HG02852 (cell line): ENCODE measurements around the gene S100A5.
"Not testable (repeated sequence)": the region's sequence is repeated elsewhere in the genome, so short reads cannot be mapped to it uniquely, and the experiment has no call there.

Experiments used
- ATAC-seq: cut with Tn5 transposase; IDR thresholded peaks from one replicate; pipeline ENCODE4 v1.9.1; 2021; ENCODE audit warnings: mild to moderate bottlenecking, moderate library complexity; ENCODE audit not compliant: unreplicated experiment

Gene S100A5

DNA sequence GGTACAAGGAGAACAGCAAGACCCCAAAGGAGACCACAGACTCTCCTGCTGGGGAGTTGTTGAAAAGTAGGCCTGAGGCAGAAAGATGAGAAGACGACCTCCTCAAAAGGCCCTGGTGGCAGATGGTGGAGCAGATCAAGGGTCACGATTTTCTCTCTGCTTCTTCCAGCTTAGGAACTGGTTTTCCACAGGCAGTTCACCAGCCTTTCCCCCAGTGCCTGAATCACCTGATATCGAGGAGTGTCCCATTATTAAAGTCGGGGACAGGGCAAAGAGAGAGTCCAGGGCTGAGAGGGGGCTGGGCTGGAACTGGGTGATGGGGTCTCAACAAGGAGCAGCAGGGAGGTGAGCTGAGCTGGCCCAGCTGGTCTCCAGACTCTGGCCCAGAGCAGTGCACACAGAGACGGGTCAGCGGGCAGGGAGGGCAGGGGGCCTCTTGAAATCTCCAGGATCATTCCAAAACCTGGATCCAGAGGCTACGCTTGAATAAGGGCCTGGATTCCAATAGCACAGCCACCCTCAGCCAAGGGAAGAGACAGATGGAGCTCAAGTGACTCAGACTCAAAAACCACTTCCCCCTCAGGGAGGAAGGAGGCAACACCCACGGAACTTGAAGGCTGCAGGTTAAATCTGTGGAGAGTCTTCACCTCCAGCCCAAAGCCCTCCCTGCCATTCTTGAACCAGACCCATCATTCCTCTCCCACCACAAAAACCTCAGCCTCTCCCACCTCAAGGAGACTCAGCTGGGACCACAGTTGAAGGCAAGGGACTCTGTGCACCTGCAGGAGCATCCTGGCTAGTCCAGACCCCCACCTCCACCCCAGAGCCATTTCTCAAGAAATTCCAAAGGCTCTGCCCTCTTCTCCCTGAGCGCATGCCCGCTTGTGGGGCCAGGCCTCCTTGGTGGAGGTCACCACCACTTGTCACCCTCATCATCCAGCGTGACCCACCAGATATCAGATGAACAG lies at the start of gene S100A5:
Gene S100A5, minus strand, starts transcription at position 541 of the 968 bp plus-strand sequence. CDS start 743 bp downstream, outside the sequence.
- no peak for ATAC-seq

DNA sequence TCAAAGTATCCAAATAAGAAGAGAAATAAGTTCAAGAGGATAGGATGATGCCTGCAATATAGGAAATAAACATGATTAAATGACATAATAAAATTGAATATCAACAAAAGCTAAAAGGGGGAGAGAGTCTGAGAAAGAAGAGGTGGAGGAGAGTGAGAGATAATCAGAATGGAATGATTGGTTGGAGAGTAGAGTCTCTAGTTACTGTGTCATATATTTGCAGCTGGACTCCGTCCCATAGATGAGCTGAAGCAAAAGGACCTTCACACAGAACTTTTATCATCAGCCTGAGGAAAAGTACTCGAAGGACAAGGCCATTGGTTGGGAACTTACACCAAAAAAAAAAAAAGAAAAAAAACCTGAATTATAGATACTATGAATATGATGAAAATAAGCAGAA lies 47.7 kb upstream of the S100A5 start:
- no peak for ATAC-seq

- not testable (repeated sequence) for ATAC-seq
Measured at GRCh38 chr1:153588033-153588432, 47.3 kb upstream of the S100A5 start.

GRCh38 chr1:153587314-153587713 lies 46.6 kb upstream of the S100A5 start:
- ATAC-seq, result no peak

DNA sequence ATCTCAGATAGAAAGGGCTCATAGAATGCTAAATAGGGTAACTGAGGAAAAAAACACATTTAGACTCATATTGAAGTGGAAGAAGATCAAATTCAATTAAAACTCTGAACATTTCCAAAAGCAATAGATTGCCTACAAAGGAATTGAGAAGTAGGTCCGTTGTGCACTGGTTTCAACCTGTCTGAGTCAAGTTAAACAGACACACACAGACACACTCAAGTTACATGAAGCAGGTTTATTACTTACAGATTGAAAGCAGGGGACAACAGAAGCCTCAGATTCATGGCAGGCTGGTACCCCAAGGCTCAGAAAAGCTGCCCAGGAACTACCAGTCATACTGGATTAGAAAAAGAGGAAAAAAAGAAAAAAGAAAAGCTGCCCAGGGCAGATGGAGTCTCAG lies 45.6 kb upstream of the S100A5 start:
- ATAC-seq, result no peak

GRCh38 chr1:153585006-153585405 lies 44.3 kb upstream of the S100A5 start:
- no peak for ATAC-seq

- ATAC-seq, result no peak
Measured at GRCh38 chr1:153583976-153584375, 43.2 kb upstream of the S100A5 start.

DNA sequence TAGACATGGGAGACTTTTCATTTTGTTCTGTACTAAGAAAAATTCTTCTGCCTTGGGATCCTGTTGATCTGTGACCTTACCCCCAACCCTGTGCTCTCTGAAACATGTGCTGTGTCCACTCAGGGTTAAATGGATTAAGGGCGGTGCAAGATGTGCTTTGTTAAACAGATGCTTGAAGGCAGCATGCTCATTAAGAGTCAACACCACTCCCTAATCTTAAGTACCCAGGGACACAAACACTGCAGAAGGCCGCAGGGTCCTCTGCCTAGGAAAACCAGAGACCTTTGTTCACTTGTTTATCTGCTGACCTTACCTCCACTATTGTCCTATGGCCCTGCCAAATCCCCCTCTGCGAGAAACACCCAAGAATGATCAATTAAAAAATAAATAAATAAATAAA lies 42.8 kb upstream of the S100A5 start:
- not testable (repeated sequence) for ATAC-seq

DNA sequence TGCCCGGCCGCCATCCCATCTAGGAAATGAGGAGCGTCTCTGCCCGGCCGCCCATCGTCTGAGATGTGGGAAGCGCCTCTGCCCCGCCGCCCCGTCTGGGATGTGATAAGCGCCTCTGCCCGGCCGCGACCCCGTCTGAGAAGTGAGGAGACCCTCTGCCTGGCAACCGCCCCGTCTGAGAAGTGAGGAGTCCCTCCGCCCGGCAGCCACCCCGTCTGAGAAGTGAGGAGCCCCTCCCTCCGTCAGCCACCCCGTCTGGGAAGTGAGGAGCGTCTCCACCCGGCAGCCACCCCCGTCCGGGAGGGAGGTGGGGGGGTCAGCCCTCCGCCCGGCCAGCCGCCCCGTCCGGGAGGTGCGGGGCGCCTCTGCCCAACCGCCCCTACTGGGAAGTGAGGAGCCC lies 42.1 kb upstream of the S100A5 start:
- not testable (repeated sequence) for ATAC-seq

DNA sequence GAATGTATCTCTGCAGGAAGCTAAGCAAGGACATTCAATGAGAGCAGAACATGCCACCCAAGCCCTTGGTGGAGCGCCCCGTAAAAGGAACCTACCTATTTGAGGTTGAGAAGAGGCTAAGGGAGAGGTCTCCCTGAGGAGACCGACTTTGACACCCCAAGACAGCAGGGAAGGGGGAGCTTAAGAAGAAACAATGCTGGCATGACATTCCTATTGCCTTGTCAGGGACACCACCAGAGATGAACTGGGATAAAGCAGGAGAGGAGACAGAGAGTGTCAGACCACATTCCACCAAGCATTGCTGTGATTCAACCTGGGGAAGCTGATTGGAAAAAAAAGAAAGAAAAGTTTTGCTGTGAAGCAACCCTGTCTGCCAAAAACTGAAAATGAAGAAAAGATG lies 38.2 kb upstream of the S100A5 start:
- no peak for ATAC-seq

- no peak for ATAC-seq
Measured at GRCh38 chr1:153578490-153578889, 37.8 kb upstream of the S100A5 start.

DNA sequence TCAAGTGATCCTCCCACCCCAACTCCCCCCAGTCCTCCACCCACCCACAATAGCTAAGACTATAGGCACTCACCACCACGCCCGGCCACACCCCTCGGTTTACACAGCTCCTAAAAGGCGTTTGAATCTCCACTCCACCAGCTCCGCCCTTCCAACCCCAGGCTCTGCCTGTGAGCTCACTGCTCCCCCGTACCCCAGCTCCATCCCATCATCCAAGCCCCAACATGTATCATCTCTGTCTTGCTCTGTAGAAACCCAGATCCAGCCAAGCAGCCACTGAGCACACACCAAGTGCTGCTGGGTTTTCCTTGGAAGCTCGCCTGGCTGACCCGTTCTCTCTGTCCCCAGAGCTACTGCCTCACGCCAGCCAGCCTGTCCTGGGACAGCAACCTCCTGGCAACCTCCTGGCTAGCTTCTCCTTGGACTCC lies 36.9 kb upstream of the S100A5 start:
- ATAC-seq, result no peak

DNA sequence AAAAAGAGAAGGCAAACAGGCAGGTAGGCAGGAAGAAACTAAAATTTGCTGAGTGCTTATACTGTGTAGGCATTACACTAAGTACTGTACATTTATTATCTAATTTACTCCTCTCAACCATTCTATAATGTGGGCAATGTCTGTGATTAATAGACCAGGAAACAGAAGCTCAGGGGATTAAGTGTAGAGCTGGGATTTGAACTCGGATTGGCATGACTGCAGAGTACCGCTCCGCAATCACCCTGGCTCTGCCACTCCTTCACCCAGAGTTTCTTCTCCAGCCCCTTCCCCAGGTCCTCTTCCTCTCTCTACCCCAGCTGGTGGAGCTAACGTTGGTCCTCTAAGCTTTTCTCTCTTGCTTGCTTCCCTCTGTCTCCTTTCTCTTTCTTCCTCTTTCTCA lies 36.4 kb upstream of the S100A5 start:
- no peak for ATAC-seq

DNA sequence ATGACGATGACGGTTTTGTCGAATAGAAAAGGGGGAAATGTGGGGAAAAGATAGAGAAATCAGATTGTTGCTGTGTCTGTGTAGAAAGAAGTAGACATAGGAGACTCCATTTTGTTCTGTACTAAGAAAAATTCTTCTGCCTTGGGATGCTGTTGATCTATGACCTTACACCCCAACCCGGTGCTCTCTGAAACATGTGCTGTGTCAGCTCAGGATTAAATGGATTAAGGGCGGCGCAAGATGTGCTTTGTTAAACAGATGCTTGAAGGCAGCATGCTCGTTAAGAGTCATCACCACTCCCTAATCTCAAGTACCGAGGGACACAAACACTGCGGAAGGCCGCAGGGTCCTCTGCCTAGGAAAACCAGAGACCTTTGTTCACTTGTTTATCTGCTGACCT lies 34.8 kb upstream of the S100A5 start:
- not testable (repeated sequence) for ATAC-seq

GRCh38 chr1:153575081-153575491 lies 34.4 kb upstream of the S100A5 start:
- not testable (repeated sequence) for ATAC-seq

DNA sequence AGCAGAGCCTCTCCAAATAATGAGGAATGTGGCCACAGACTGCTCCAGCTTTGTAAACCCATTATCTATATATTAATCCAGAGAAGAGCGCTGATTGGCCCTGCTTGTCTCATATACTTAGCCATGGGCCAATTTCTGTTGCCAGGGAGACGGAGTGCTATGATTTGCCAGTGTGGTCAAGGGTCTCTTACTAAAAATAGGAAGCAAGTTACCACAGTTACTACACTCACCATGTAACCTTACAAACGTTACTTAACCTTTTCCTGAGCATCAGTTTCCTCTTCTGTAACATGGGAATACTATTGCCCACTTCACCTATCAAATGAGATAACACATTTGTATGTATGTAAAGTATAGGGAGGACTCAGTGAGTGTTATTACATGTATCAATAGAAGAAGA lies 32.6 kb upstream of the S100A5 start:
- no peak for ATAC-seq

DNA sequence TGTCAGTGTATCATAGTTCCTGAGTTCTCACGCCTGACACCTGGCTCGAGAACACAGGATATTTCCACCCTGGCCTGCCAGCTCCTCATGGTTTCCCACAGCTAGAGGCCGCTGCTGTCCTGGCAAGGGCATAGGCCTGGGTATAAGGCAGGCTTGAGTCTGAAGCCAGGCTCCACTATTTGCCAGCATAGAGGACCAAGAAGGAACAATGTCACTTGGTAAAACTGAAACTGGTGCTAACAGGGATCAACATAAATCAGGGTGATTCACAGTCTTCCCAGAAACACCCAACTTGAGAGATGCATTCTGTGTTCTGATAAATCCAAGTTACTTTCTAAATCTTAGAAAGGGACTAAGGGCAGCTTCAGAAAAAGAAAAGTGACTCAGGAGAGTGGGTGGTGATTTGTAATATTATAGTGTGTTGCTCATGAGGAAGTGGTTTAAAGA lies 31.9 kb upstream of the S100A5 start:
- peak; percentile 60 for ATAC-seq

- ATAC-seq, result no peak
Measured at GRCh38 chr1:153571706-153572105, 31.0 kb upstream of the S100A5 start.

DNA sequence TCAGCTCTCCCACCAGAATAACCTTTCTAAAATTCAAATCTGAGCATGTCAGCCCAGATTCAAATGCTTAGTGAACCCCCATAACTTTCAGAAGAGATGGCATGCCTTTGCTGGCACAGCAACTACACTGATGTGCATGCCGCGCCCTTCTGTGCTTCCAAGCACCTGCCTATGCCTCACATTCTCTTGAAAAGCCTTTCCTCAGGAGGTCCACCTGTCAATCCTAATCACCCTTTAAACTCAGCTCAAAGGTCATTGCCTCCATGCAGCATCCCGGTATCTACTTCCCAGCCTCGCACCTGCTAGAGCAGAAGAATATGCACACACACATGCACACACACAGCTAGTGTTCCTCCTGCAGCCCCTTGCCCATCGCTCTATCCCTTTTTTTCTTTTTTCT lies 30.1 kb upstream of the S100A5 start:
- no peak for ATAC-seq

- ATAC-seq, result no peak
Measured at GRCh38 chr1:153569465-153569864, 28.7 kb upstream of the S100A5 start.

GRCh38 chr1:153568367-153569099 lies 27.8 kb upstream of the S100A5 start:
- ATAC-seq, result no peak
